ENCODE results near the gene CBARP.
A peak's percentile ranks its signal among the peaks of the same experiment; 100 is the strongest.

The CBARP gene

GRCh38 chr19:1251330-1252220 lies 13.8 kb upstream of the CBARP start (continued):
- peak; percentile 35 for TF ChIP-seq ZBTB10 (tag by site-specific recombination; IDR thresholded peaks at IDR 0.05)
- TF ChIP-seq ZNF621 (tag by site-specific recombination; IDR thresholded peaks at IDR 0.05): no peak
- TF ChIP-seq KLF7 (tag by site-specific recombination; IDR thresholded peaks at IDR 0.05; ENCODE audit: borderline replicate concordance): 0 out of 2 replicates have a peak, but pooled peaks have one; percentile 52
- TF ChIP-seq ZNF629 (tag by site-specific recombination; IDR thresholded peaks at IDR 0.05): peak; percentile 14; the same call in 1 of the 2 replicates
- peak; percentile 72 for TF ChIP-seq SP2 (tag by site-specific recombination; IDR thresholded peaks at IDR 0.05)
- TF ChIP-seq ZNF558 (tag by site-specific recombination; IDR thresholded peaks at IDR 0.05): no peak
- TF ChIP-seq ZNF692 (tag by site-specific recombination; IDR thresholded peaks at IDR 0.05): peak; percentile 11; the same call in 1 of the 2 replicates
- 0 out of 2 replicates have a peak, but pooled peaks have one; percentile 28 for TF ChIP-seq INSM2 (tag by site-specific recombination; IDR thresholded peaks at IDR 0.05)
- TF ChIP-seq ZBTB8A (tag by site-specific recombination; IDR thresholded peaks at IDR 0.05): peak; percentile 7; the same call in 1 of the 2 replicates
- TF ChIP-seq ZFHX2 (tag by site-specific recombination; conservative IDR thresholded peaks at IDR 0.05): peak; percentile 62
- TF ChIP-seq ZNF366 (tag by site-specific recombination; conservative IDR thresholded peaks at IDR 0.05): peak; percentile 49; the same call in 1 of the 2 replicates
- no peak for TF ChIP-seq SETDB1 (IDR thresholded peaks at IDR 0.05; ENCODE audit: insufficient read length, low read length)
- TF ChIP-seq ZNF214 (tag by site-specific recombination; IDR thresholded peaks at IDR 0.05; ENCODE audit: borderline replicate concordance): no peak
- peak; percentile 87 for TF ChIP-seq ZBTB20 (tag by site-specific recombination; IDR thresholded peaks at IDR 0.05)
- peak; percentile 11; the same call in 1 of the 2 replicates for TF ChIP-seq KLF16 (tag by site-specific recombination; IDR thresholded peaks at IDR 0.05)
- peak; percentile 48; the same call in 1 of the 2 replicates for TF ChIP-seq ZNF423 (tag by site-specific recombination; IDR thresholded peaks at IDR 0.05)
- TF ChIP-seq ZNF266 (tag by site-specific recombination; IDR thresholded peaks at IDR 0.05; ENCODE audit: low read depth): no peak
- peak; percentile 61 for TF ChIP-seq PRDM1 (tag by site-specific recombination; IDR thresholded peaks at IDR 0.05)
- peak; percentile 50; the same call in 1 of the 2 replicates for TF ChIP-seq PBX3 (CRISPR knock-in tag; IDR thresholded peaks at IDR 0.05)
- peak; percentile 88 for TF ChIP-seq GLIS2 (tag by site-specific recombination; IDR thresholded peaks at IDR 0.05)
- TF ChIP-seq SP3 (tag by site-specific recombination; IDR thresholded peaks at IDR 0.05): no peak
- peak; percentile 67; the same call in 1 of the 2 replicates for TF ChIP-seq ZNF837 (tag by site-specific recombination; IDR thresholded peaks at IDR 0.05)
- peak; percentile 73; the same call in 1 of the 2 replicates for TF ChIP-seq PRDM2 (tag by site-specific recombination; IDR thresholded peaks at IDR 0.05; ENCODE audit: borderline replicate concordance)
- peak; percentile 45 for TF ChIP-seq KLF8 (tag by site-specific recombination; IDR thresholded peaks at IDR 0.05)
- TF ChIP-seq ZNF776 (tag by site-specific recombination; IDR thresholded peaks at IDR 0.05; ENCODE audit: borderline replicate concordance): no peak
- TF ChIP-seq ZNF391 (tag by site-specific recombination; IDR thresholded peaks at IDR 0.05; ENCODE audit: borderline replicate concordance, low read depth): peak; percentile 22; the same call in 1 of the 2 replicates

Data from HEK293 (cell line).